HL-60 (cell line): ENCODE data around the gene GOLGA8S.
"Not testable (repeated sequence)": the region's sequence is repeated elsewhere in the genome, so short reads cannot be mapped to it uniquely, and the experiment has no call there.

ENCODE experiments used
- DNase-seq, 2 experiments: peaks; one replicate each; pipeline ENCODE4 v3.0.0-alpha.2; 2010 to 2020; ENCODE audit warnings: low read depth in 1 of 2, low spot score in 1 of 2
- H3K27ac ChIP-seq: fragments of 250-450 bp; sonication (Bioruptor Pico); replicated peaks from 2 replicates; pipeline ENCODE4 v1.5.1; 2020; ENCODE audit warnings: mild to moderate bottlenecking, moderate library complexity
- H3K27me3 ChIP-seq: fragments of 250-450 bp; sonication (Bioruptor Pico); 2 replicates; pipeline ENCODE4 v1.5.1; 2021; ENCODE audit warnings: mild to moderate bottlenecking, moderate library complexity; ENCODE audit not compliant: insufficient read depth, poor library complexity, severe bottlenecking
- H3K4me3 ChIP-seq: replicated peaks from 2 replicates; pipeline ENCODE4 v1.5.1; 2011; ENCODE audit warnings: mild to moderate bottlenecking, control low read depth, low read length; ENCODE audit not compliant: insufficient read depth
- GABPA ChIP-seq: IDR thresholded peaks from 2 replicates; pipeline ENCODE4 v1.6.1; 2012; ENCODE audit warnings: low read depth
- POLR2AphosphoS5 ChIP-seq: IDR thresholded peaks from 2 replicates; pipeline ENCODE4 v1.6.1; 2012; ENCODE audit warnings: low read depth
- SPI1 ChIP-seq: IDR thresholded peaks from 2 replicates; pipeline ENCODE4 v1.6.1; 2012; ENCODE audit warnings: low read depth, mild to moderate bottlenecking, borderline replicate concordance
- TF ChIP-seq, protein P1 (sequence below): IDR thresholded peaks from 2 replicates; pipeline ENCODE4 v1.6.1; 2012; ENCODE audit warnings: low read depth; ENCODE audit not compliant: insufficient replicate concordance
- TF ChIP-seq, protein P2 (sequence below): IDR thresholded peaks from one replicate; pipeline ENCODE4 v1.5.1; 2011; ENCODE audit warnings: low read length, control low read depth, inconsistent platforms; ENCODE audit not compliant: insufficient read depth

GOLGA8S gene

DNA sequence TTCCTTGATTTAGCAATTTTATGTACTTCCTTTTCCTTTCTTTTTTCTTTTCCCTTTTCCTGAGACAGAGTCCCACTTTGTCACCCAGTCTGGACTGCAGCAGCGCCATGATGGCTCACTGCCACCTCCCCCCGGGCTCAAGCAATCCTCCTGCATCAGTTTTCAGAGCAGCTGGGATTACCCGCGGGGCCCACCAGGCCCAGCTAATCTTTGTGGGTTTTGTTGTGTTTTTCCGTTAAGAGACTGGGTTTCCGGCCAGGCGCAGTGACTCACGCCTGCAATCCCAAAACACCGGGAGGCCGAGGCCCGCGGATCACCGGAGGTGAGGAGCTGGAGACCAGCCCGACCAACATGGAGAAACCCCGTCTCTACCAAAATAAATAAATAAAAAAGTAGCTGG is 17.7 kb downstream of the GOLGA8S start:
- Histone ChIP-seq H3K27me3 (no peaks in the 10 kb centered on the region), H3K27ac (no peak overlapping the region), H3K4me3 (no peak overlapping the region)
- TF ChIP-seq GABPA (no peak), POLR2AphosphoS5 (no peak), SPI1 (no peak)
- TF ChIP-seq, protein P1, sequence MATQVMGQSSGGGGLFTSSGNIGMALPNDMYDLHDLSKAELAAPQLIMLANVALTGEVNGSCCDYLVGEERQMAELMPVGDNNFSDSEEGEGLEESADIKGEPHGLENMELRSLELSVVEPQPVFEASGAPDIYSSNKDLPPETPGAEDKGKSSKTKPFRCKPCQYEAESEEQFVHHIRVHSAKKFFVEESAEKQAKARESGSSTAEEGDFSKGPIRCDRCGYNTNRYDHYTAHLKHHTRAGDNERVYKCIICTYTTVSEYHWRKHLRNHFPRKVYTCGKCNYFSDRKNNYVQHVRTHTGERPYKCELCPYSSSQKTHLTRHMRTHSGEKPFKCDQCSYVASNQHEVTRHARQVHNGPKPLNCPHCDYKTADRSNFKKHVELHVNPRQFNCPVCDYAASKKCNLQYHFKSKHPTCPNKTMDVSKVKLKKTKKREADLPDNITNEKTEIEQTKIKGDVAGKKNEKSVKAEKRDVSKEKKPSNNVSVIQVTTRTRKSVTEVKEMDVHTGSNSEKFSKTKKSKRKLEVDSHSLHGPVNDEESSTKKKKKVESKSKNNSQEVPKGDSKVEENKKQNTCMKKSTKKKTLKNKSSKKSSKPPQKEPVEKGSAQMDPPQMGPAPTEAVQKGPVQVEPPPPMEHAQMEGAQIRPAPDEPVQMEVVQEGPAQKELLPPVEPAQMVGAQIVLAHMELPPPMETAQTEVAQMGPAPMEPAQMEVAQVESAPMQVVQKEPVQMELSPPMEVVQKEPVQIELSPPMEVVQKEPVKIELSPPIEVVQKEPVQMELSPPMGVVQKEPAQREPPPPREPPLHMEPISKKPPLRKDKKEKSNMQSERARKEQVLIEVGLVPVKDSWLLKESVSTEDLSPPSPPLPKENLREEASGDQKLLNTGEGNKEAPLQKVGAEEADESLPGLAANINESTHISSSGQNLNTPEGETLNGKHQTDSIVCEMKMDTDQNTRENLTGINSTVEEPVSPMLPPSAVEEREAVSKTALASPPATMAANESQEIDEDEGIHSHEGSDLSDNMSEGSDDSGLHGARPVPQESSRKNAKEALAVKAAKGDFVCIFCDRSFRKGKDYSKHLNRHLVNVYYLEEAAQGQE: no peak
- TF ChIP-seq, protein P2, sequence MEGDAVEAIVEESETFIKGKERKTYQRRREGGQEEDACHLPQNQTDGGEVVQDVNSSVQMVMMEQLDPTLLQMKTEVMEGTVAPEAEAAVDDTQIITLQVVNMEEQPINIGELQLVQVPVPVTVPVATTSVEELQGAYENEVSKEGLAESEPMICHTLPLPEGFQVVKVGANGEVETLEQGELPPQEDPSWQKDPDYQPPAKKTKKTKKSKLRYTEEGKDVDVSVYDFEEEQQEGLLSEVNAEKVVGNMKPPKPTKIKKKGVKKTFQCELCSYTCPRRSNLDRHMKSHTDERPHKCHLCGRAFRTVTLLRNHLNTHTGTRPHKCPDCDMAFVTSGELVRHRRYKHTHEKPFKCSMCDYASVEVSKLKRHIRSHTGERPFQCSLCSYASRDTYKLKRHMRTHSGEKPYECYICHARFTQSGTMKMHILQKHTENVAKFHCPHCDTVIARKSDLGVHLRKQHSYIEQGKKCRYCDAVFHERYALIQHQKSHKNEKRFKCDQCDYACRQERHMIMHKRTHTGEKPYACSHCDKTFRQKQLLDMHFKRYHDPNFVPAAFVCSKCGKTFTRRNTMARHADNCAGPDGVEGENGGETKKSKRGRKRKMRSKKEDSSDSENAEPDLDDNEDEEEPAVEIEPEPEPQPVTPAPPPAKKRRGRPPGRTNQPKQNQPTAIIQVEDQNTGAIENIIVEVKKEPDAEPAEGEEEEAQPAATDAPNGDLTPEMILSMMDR: no peak
- DNase-seq: no peak

DNA sequence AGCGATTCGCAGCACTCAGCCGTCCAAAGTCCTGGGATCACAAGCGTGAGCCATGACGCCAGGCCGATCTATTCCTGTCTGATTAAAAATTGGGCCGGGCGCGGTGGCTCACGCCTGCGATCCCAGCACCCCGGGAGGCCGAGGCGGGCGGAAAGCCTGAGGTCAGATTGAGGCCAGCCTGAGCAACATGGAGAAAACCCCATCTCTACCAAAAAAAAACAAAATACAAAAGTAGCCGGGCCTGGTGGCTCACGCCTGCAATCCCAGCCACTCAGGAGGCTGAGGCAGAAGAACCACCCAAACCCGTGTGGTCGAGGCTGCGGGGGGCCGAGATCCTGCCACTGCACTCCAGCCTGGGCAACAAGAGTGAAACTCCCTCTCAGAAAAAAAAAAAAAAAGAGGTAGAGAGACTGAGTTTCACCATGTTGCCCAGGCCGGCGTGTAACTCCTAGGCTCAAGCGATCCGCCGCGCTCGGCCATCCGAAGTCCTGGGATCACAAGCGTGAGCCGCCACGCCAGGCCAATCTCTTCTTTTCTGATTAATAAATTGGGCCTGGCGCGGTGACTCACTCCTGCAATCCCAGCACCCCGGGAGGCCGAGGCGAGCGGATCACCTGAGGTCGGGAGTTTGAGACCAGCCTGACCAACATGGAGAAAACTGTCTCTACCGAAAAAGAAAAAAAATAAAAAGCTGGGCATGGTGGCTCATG is 18.5 kb downstream of the GOLGA8S start:
- not testable (repeated sequence) for H3K27ac ChIP-seq, DNase-seq, H3K4me3 ChIP-seq, H3K27me3 ChIP-seq

DNA sequence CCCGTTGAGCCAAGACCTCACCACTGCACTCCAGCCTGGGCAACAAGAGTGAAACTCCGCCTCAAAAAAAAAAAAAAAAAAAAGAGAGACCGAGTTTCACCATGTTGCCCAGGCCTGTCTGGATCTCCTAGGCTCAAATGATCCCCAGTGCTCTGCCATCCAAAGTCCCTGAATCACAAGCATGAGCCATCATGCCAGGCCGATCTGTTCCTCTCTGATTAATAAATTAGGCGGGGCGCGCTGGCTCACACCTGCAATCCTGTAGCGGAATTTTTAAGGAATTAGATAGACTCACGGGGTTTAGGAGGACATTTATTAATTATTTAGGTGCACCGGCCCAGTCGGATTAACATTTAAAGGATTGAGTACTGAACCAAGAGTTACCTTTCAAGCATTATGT is 19.7 kb downstream of the GOLGA8S start:
- not testable (repeated sequence) for H3K27me3 ChIP-seq, H3K27ac ChIP-seq, DNase-seq, H3K4me3 ChIP-seq

DNA sequence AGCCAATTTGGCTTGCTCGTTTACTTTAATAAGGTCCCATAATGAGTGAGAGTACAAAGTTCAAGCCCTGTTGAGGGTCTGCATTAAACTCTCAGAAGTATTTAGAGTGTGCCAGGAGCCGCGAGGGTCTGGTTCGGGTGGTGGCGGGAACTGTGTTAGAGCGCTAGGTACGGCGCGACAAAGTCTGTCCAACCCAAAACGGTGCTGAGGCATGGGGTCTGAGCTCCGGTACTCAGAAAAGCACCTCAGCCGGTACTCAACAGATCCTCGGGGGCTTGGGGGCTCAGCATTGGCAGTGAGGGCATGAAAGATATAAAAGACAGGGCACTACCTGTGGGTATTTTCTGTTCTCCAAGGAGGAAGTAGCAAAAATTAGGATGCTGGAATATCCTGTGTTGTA is 24.4 kb downstream of the GOLGA8S start:
- not testable (repeated sequence) for H3K4me3 ChIP-seq, DNase-seq, H3K27me3 ChIP-seq, H3K27ac ChIP-seq

DNA sequence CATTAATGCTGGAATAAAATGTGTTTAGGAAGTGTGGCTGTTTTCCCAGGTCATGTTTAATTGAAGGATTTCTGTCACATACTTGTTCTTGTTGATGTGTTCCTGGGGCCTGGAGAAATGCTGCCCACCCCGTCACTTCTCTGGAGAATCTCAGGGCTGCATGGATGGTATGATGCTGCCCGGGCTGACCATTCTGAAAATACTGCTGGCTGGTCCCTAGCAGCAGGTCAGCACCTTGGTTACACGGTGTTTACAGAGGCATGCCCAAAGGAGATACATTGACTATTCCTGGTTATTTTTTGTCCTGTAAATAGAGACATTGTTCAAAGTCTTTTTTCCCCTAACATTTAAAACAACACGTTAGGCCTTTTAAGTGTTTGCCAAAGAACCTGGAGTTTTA is 26.2 kb downstream of the GOLGA8S start:
- not testable (repeated sequence) for DNase-seq, H3K27ac ChIP-seq, H3K4me3 ChIP-seq, H3K27me3 ChIP-seq

DNA sequence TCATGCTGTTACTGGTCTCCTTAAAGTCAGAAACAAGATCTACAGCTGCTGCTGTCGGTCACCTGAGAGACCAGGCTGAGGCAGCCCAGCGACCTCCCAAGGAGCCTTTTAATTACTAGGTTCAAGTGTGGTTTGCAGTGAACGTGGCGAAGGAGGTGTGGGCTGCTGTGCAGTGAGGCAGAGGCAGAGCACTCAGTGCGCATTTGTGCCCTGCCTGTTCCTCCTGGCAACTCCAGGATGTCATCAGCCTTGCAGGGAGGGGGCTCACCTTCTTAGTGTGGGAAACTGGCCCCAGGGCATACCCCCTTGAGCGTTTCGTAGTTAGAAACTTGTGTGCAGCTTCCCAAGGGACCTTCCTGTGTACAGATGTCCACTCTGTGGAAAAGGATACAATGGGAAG is 26.6 kb downstream of the GOLGA8S start:
- not testable (repeated sequence) for H3K27ac ChIP-seq, DNase-seq, H3K27me3 ChIP-seq, H3K4me3 ChIP-seq

DNA sequence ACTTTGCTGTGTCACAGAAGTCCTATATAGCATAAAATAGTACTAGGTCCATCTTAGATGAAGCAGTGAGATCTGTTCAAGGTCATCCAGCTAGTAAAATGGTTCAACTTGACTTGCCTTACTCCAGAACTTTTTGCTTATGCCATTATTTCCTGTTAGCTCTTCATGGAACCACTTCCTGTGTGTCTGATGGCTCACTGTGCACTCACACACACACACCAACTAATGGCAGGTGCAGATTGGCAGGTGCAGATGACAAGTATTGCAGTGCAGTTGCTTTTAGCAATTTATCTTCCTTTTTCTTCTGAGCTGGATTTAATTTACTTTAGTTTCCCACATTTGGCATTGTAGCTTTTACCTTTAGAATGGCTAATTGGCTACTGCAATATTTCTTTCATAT is 29.8 kb downstream of the GOLGA8S start:
- no peaks in the 10 kb centered on the region for H3K27me3 ChIP-seq
- no peak for DNase-seq
- H3K27ac ChIP-seq: no peak overlapping the region
- H3K4me3 ChIP-seq: no peak overlapping the region
- TF ChIP-seq POLR2AphosphoS5 (no peak), GABPA (no peak), SPI1 (no peak)
- TF ChIP-seq, protein P1: no peak
- TF ChIP-seq, protein P2: no peak
